Stimulated activated CD8-positive, alpha-beta memory T cell treated with anti-CD3 and anti-CD28 coated beads, Interleukin-2, amount 100 ng/mL, for 48 hours (primary cell): ENCODE measurements around the gene SCN7A.
"Not testable (repeated sequence)": the region's sequence is repeated elsewhere in the genome, so short reads cannot be mapped to it uniquely, and the experiment has no call there.

Experiments used
- DNase-seq, 2 donors: peaks; one replicate each; pipeline ENCODE4 v3.0.0-alpha.2; 2020; ENCODE audit warnings: low read depth in 2 of 2

The SCN7A gene

DNA sequence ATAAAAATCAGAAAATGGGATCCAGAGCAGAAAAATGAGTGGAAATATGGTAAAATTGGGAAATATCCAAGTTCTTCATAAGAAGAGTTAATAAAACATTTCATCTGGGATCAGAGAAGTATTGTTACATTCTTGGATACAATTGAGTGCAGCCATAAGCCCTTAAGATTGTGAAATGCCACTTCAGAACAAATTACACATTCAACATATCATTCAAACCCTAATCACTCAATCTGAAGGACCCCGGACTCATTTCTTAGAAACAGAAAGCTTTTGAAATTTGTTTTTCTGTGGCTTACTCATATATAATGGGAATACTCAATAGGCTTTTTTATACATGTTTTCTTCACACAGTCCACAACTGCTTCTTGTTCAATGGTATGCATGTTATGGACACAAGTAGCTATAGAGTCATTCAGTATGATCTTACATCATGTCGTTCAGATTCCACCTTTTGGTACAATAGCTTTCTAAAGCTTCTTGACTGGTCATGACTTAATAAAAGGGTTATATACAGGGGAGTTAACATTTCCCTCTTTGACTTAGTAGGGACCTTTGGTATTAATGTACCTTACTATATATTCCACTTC is 39.9 kb downstream of the SCN7A start:
- no peak for DNase-seq

DNA sequence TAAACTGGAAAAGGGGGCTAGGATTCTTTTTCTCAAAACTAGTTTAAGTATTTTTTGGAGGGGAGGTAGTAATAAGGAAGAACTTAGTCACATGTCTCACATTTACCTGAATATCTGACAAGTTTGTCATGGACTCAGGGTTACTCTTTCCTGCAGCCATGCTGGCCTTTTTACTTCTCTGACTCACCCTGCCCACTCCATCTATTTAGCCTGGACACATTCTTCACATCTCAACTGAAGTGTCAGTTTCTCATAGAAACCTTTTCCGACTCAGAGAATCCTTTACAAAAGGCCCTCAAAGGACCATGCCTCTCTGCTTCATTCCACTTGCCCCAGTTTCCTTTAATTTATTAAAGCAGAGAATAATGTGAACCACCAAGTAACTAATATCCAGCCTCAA is 42.6 kb downstream of the SCN7A start:
- no peak for DNase-seq

DNA sequence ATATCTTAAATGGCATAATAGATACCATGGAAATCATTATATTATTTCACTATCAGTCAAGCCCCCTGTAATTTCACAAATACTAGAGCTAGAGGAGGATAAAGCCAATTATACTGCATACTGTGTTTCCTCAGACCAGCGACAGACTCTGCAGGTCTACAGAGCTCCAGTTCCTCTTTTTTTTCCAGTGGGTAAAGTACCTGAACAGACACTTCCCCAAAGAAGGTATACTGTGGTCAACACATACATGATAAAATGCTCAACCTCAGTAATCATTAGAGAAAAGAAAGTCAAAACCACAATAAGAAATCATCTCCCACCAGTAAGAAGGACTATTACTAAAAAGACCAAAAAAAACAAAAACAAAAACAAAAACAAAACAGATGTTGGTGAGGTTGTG is 44.6 kb downstream of the SCN7A start:
- no peak for DNase-seq

DNA sequence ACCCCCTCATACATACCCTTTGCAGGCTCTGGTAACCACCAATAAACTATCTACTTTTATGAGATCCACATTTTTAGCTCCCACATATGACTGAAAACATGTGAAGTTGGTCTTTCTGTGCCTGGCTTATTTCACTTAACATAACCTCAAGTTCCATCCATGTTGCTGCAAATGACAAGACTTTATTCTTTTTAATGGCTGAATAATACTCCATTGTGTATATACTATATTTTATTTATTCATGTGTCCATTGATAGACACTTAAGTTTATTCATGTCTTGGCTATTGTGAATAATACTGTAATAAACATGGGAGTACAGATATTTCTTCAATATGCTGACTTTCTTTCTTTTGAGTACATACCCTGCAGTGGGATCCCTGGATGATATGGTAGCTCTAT is 45.9 kb downstream of the SCN7A start:
- no peak for DNase-seq

DNA sequence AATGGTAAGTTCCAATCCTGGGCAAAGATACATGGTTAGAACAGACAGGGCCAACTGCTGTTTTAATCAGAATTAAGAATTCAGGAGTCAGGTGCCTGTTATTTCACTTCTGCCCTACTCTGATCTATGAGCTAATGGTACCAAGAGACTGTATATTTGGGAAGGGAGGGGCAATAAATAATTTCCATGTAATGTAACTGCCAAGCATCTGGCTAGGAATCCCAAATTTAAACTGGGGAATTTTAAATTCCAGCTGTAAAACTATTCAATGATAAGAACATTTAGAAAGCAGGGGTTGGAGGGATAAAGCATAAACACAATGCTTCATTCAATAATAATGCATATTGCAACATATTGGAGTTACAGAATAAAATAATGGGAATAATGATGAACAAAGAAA is 49.7 kb downstream of the SCN7A start:
- no peak for DNase-seq

DNA sequence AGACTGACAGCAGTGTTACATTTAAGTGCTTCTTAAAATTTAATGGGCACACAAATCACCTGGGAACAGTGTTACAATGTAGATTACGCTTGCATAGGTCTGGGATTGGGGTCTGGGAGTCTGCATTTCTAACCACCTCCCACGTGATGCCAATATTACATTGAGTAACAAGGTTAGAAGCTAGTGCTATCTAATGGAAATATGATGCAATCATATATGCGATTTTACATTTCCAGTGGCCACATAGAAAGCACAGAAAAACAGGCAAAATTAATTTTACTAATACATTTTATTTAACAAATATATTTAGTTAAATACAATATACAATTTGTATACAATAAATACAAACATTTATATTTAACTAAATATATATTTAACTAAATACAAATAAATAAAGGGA is 53.7 kb downstream of the SCN7A start:
- DNase-seq, result no peak

GRCh38 chr2:166439078-166439477 is 55.0 kb downstream of the SCN7A start:
- DNase-seq, result no peak

DNA sequence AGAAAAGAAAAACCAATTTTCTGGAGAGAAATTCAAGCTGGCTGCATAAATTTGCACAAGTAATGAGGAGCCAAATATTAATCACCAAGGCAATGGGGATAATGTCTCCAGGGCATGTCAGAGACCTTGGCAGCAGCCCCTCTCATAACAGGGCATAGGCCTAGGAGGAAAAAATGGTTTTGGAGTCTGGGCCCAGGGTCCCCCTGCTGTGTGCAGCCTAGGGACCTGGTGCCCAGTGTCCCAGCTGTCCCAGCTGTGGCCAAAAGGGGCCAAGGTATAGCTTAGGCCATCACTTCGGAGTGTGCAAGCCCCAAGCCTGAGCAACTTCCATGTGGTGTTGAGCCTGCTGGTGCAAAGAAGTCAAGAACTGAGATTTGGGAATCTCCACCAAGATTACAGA is 57.1 kb downstream of the SCN7A start:
- DNase-seq, result no peak

- DNase-seq, result no peak
Observed at GRCh38 chr2:166436189-166436588, 57.9 kb downstream of the SCN7A start.

GRCh38 chr2:166434491-166434890 is 59.6 kb downstream of the SCN7A start:
- no peak for DNase-seq

DNA sequence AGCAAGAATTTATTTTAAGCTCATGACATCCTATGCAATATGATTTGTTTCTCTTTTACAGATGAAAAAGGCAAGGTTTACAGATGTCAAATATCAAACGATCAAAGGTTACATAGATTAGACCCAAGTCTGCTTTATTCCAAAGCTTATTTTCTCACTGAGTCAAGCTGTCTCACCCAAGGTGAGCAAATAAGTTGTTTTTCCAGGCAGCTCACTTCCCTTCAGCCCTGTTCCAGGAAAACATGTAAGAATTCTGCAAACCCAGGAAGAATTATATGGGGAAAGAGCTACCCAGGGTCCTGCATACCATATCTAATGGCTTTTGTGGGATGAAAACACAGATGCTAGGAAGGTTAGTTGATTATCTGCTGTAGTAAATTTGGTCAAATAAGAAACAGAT is 60.6 kb downstream of the SCN7A start:
- no peak for DNase-seq

GRCh38 chr2:166432331-166432730 is 61.7 kb downstream of the SCN7A start:
- DNase-seq, result no peak

DNA sequence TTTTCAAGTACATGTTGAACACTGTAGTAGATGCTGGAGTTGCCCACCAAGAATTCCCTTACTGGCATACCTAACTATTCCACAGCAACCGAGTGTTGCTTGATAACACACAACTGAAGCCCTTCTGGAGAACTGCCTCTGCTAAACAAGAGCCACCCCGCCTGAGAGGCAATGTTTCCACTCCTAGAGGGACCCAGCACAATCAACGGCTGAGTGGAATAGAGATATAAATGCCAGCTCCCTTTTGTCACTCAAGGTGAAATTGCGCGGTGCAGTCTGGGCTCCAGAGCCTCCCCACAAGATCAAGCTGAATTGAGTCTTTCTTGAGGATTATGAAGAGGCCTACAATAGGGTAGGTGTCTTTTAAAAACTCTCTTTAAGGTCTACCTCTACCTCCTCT is 69.2 kb downstream of the SCN7A start:
- no peak for DNase-seq

GRCh38 chr2:166419616-166419934 is 74.5 kb downstream of the SCN7A start:
- no peak for DNase-seq

- no peak for DNase-seq
Observed at GRCh38 chr2:166418853-166419615, 75.0 kb downstream of the SCN7A start.

GRCh38 chr2:166417669-166418068 is 76.4 kb downstream of the SCN7A start:
- no peak for DNase-seq

DNA sequence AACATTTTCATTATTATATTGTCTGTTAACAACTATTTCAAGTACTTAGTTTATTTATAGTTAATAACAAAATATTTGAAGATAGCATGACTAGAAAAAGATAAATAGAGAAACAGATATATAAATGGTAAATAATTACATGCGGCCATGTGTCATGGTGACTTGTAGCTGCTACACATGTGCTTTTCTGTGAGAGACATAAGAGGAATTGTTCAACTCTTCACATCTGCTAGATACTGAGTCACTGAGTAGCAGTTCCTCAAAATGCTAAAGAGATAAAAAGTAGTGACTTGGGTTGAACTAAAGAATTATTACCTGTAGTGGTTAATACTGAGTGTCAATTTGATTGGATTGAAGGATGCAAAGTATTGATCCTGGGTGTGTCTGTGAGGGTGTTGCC is 80.8 kb downstream of the SCN7A start:
- no peak for DNase-seq

DNA sequence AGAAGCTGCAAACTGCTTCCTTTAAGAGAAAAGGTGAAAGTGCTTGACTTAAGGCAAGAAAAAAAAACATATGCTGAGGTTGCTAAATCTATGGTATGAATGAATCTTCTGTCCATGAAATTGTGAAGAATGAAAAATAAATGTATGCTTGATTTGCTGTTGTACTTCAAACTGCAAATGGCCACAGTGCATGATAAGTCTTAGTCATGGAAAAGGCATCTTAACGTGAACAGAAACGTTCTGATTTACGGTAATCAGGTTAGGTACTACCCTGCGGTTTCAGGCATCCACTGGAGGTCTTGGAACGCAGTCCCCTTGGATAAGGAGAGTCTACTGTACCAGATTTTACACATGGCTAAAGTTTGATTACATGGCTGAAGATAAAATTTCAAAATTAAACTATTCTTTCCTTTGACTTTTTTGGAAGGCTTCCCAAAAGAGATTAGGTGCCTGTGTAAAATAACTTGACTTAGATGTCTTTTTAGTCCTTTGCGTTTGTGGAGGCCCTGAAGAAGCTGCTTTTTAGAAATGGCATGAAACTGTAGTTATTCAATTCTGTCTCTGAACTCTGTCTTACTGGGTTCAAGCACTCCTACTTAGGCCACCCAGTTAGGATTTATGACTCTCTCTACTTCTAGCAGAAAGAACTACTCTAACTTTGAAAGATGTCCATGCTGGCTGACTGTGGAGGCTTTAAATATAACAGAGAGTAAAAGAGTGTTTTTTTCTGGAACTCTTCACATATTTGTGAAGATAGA is 82.4 kb downstream of the SCN7A start:
- DNase-seq, result no peak

DNA sequence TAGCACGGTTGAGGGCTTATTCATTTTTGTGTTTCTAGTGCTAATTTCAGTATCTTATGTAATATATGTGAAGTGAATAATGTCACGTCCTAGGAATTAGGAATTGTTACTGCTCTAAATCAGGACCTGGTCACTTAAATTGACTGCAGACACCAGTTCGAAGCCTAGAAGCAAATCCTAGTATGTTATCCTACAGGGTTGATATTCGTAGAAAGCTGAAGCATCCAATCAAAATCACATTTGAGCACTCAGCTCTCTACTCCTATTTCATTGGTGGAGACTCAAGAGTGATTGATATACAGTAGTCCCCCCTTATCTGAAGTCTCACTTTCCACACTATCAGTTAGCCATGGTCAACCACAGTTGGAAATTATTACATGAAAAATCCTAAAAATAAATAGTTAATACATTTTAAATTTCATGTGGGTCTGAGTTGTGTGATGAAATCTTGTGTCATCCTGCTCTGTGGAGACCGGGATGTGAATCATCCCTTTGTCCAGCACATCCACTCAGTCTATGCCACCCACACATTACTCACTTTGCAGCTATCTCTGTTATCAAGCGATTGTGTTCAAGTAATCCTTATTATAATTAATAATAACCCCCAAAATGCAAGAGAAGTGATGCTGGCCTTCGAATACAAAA is 83.1 kb downstream of the SCN7A start:
- DNase-seq, result no peak

DNA sequence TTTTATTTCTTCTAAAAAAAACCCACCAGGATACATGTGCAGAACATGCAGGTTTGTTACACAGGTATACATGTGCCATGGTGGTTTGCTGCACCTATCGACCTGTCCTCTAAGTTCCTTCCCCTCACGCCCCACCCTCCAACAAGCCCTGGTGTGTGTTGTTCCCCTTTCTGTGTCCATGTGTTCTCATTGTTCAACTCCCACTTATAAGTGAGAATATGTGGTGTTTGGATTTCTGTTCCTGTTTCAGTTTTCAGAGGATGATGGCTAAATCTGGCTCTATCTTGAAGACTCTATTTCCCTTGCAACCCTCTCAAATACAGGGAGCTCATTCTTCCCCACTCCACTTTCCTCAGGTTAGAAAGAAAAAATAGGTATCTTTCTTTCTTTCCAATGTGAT is 86.3 kb downstream of the SCN7A start:
- not testable (repeated sequence) for DNase-seq

GRCh38 chr2:166406374-166406773 is 87.7 kb downstream of the SCN7A start:
- DNase-seq, result no peak

DNA sequence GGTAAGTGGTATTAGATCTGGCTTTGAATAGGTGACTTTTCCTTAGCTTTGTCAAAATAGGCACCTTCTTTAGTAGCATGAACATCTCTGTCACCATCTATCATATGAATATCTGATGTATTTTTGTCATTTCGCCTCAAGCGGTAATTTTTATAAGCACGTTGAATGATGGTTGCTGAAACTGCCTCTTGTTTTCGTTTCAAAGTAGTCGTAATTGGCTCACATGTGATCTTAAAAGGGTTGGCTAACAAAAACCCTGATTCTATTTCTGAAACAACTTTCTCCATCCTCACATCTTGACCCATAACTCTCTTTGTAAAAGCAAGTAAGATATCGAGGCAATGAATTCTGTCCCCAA is 88.5 kb downstream of the SCN7A start:
- no peak for DNase-seq
